IPS-15b (cell line): ENCODE results near the gene ATE1.
A peak's percentile ranks its signal among the peaks of the same experiment; 100 is the strongest.
"Not testable (repeated sequence)": the region's sequence is repeated elsewhere in the genome, so short reads cannot be mapped to it uniquely, and the experiment has no call there.

Experiments
- H3K27me3 ChIP-seq: one replicate; pipeline ENCODE4 v1.6.1; 2013; ENCODE audit warnings: low read length; ENCODE audit not compliant: control insufficient read depth, insufficient read depth
- H3K36me3 ChIP-seq: one replicate; pipeline ENCODE4 v1.6.1; 2013; ENCODE audit warnings: low read length; ENCODE audit not compliant: control insufficient read depth, insufficient read depth
- H3K4me1 ChIP-seq: one replicate; pipeline ENCODE4 v1.6.1; 2013; ENCODE audit warnings: mild to moderate bottlenecking, low read length; ENCODE audit not compliant: control insufficient read depth, insufficient read depth
- H3K4me3 ChIP-seq: one replicate; pipeline ENCODE4 v1.5.1; 2013; ENCODE audit warnings: low read depth, low read length
- H3K9ac ChIP-seq: one replicate; pipeline ENCODE4 v1.6.1; 2013; ENCODE audit warnings: low read depth, mild to moderate bottlenecking, low read length
- H3K9me3 ChIP-seq: one replicate; pipeline ENCODE4 v1.6.1; 2013; ENCODE audit warnings: mild to moderate bottlenecking, low read length; ENCODE audit not compliant: control insufficient read depth, insufficient read depth

Gene ATE1

GRCh38 chr10:121952226-121952625, 24.4 kb upstream of the ATE1 start:
- Histone ChIP-seq H3K9me3 (no peaks in the 10 kb centered on the region), H3K36me3 (no peaks in the 10 kb centered on the region), H3K9ac (no peak overlapping the region), H3K27me3 (no peaks in the 10 kb centered on the region), H3K4me1 (no peaks in the 10 kb centered on the region), H3K4me3 (no peak overlapping the region)

- Histone ChIP-seq H3K36me3 (no peaks in the 10 kb centered on the region), H3K27me3 (no peaks in the 10 kb centered on the region), H3K9ac (no peak overlapping the region), H3K9me3 (no peaks in the 10 kb centered on the region), H3K4me1 (no peaks in the 10 kb centered on the region), H3K4me3 (no peak overlapping the region)
These were observed 21.6 kb upstream of the ATE1 start for GRCh38 chr10:121949451-121949850.

GRCh38 chr10:121949049-121949448, 21.2 kb upstream of the ATE1 start:
- Histone ChIP-seq H3K27me3 (no peaks in the 10 kb centered on the region), H3K9me3 (no peaks in the 10 kb centered on the region), H3K4me1 (no peaks in the 10 kb centered on the region), H3K9ac (no peak overlapping the region), H3K36me3 (no peaks in the 10 kb centered on the region), H3K4me3 (no peak overlapping the region)

GRCh38 chr10:121947343-121948330, 19.8 kb upstream of the ATE1 start:
- H3K4me1 ChIP-seq = no peaks in the 10 kb centered on the region
- no peaks in the 10 kb centered on the region for H3K9me3 ChIP-seq
- H3K4me3 ChIP-seq = no peak overlapping the region
- no peaks in the 10 kb centered on the region for H3K36me3 ChIP-seq
- no peak overlapping the region for H3K9ac ChIP-seq
- H3K27me3 ChIP-seq = no peaks in the 10 kb centered on the region

GRCh38 chr10:121942749-121943416, 15.1 kb upstream of the ATE1 start:
- H3K9me3 ChIP-seq = no peaks in the 10 kb centered on the region
- H3K27me3 ChIP-seq = no peaks in the 10 kb centered on the region
- H3K4me3 ChIP-seq = no peak overlapping the region
- no peaks in the 10 kb centered on the region for H3K36me3 ChIP-seq
- H3K9ac ChIP-seq = no peak overlapping the region
- no peaks in the 10 kb centered on the region for H3K4me1 ChIP-seq

- Histone ChIP-seq H3K27me3 (no peaks in the 10 kb centered on the region), H3K36me3 (no peaks in the 10 kb centered on the region), H3K9ac (no peak overlapping the region), H3K4me1 (no peaks in the 10 kb centered on the region), H3K9me3 (no peaks in the 10 kb centered on the region), H3K4me3 (no peak overlapping the region)
These were observed 13.7 kb upstream of the ATE1 start for GRCh38 chr10:121941532-121941931.

- H3K4me3 ChIP-seq = no peak overlapping the region
- no peaks in the 10 kb centered on the region for H3K27me3 ChIP-seq
- peaks cover 2% of the 10 kb centered on the region for H3K4me1 ChIP-seq
- no peak overlapping the region for H3K9ac ChIP-seq
- no peaks in the 10 kb centered on the region for H3K9me3 ChIP-seq
- no peaks in the 10 kb centered on the region for H3K36me3 ChIP-seq
These were observed 8.5 kb upstream of the ATE1 start for GRCh38 chr10:121936295-121936694.

GRCh38 chr10:121935702-121936101, 7.9 kb upstream of the ATE1 start:
- H3K36me3 ChIP-seq = no peaks in the 10 kb centered on the region
- H3K4me3 ChIP-seq = no peak overlapping the region
- H3K4me1 ChIP-seq = peaks cover 2% of the 10 kb centered on the region
- H3K9ac ChIP-seq = no peak overlapping the region
- H3K9me3 ChIP-seq = no peaks in the 10 kb centered on the region
- no peaks in the 10 kb centered on the region for H3K27me3 ChIP-seq

GRCh38 chr10:121930268-121931085, 2.6 kb upstream of the ATE1 start:
- H3K9ac ChIP-seq, H3K4me3 ChIP-seq, H3K9me3 ChIP-seq: not testable (repeated sequence)

GRCh38 chr10:121929585-121930267, 1.9 kb upstream of the ATE1 start:
- not testable (repeated sequence) for H3K9ac ChIP-seq, H3K4me1 ChIP-seq, H3K27me3 ChIP-seq, H3K4me3 ChIP-seq, H3K9me3 ChIP-seq, H3K36me3 ChIP-seq

More at GRCh38 chr10:121930268-121931085, 2.6 kb upstream of the ATE1 start:
- H3K4me1 ChIP-seq, H3K27me3 ChIP-seq, H3K36me3 ChIP-seq: not testable (repeated sequence)

GRCh38 chr10:121928528-121928884, 675 bp upstream of the ATE1 start:
- Histone ChIP-seq H3K9ac (peak overlapping the region; percentile 91), H3K4me1 (peaks cover 2% of the 10 kb centered on the region), H3K27me3 (no peaks in the 10 kb centered on the region), H3K4me3 (peak overlapping the region; percentile 91), H3K36me3 (no peaks in the 10 kb centered on the region), H3K9me3 (no peaks in the 10 kb centered on the region)
